HG02610 (cell line): ENCODE data around the gene MXD1.
A peak's percentile ranks its signal among the peaks of the same experiment; 100 is the strongest.
"Not testable (repeated sequence)": the region's sequence is repeated elsewhere in the genome, so short reads cannot be mapped to it uniquely, and the experiment has no call there.

Experiments used
- ATAC-seq: cut with Tn5 transposase; IDR thresholded peaks from one replicate; pipeline ENCODE4 v1.9.1; 2021; ENCODE audit warnings: mild to moderate bottlenecking, moderate library complexity; ENCODE audit not compliant: unreplicated experiment

MXD1 gene, protein sequence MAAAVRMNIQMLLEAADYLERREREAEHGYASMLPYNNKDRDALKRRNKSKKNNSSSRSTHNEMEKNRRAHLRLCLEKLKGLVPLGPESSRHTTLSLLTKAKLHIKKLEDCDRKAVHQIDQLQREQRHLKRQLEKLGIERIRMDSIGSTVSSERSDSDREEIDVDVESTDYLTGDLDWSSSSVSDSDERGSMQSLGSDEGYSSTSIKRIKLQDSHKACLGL

DNA sequence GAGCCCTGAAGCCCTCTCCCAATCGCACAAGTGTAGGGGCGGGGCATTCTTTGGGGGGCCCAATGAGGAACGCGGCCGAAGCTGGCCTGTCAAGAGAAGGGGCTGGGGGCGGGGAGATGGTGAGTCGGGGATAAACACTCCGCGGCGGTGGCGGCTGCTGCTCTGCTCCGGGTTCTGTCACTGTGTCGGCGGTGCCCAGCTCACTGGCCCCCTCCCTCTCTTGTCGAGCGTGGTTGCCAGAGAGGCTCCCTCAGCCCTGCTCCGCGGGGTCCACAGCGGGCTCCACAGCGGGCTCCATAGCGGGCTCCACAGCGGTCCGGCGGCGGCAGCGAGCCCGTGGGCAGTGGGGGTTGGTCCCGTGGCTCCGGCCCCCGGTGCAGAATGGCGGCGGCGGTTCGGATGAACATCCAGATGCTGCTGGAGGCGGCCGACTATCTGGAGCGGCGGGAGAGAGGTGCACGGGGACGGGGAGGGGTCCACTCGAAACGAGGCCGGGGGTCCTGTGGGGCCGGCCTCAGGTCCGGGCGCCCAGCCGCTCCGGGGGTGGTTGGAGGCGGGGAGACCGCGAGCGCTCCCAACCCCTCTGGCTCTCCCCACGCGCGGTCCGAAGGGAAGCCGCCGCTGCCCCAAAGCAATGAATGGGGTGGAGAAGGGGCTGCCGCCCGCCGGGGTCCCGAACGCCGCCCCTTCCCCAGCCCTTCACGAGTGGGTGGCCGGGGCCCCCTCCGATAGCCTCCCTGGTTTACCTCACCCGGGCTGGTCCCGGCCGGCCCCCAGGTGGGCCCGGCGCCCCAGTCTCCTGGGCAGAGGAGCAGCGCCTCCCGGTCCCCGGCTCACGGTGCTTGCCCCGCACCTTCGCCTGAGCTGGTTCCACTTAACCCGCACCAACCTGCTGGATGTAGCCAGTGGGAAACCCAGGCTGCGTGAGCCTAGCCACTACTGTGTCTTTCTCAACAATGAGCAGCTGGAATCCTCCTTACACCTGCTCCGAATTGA, at the start of gene MXD1:
TSS of gene MXD1 (plus strand) at position 160 of the 996 bp plus-strand sequence. CDS start at position 382, 222 bp downstream.
- peak; percentile 0 for ATAC-seq

DNA sequence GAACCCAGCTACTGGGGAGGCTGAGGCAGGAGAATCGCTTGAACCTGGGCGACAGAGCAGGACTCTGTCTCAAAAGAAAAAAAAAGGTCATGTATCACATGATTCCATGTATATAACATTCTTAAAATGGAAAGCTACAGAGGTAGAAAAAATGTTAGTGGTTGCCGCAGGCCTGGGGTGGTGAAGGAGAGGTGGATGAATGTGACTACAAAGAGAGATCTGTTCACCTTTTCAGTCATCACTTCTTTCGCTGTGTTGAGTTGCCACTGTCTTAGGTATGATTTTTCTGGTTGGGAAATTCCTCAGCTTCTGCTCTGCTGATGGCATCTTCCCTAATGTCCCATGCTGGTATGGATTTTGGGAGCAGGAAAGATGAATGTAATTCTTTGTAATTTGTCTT, 26.5 kb upstream of the MXD1 start:
- ATAC-seq, result no peak

DNA sequence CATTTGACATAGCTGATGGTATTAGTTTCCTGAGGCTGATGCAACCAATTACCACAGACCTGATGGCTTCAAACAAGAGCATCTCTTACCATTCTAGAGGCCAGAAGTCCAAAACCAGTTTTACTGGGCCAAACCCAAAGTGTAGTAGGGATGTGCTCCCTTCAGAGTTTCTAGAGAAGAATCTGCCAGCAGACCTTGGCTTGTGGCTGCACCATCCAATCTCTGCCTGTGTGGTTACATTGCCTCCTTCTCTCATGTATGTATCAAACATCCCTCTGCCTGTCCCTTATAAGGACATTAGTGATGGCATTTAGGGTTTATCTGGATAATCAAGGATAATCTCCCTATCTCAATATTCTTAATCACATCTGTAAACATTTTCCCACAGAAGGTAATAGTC, 25.6 kb upstream of the MXD1 start:
- ATAC-seq, result no peak

DNA sequence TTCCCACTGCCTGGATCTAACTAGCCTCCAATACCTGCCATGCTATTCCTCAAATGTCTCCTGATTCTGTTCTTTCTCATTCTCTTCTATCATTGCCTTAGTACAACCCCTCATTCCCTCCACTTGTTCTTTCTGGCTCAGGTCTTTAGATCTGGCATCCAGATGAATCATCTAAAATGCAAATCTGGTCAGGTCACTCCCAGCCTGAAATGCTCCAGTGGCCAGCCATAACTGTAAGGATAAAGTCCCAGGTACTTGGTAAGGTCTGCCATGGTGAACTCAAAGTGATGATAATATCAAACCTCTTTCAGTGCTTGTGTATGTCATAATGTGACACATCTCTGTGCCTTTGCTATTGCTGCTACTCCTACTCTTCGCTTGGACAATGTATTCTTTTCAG, 24.0 kb upstream of the MXD1 start:
- no peak for ATAC-seq

DNA sequence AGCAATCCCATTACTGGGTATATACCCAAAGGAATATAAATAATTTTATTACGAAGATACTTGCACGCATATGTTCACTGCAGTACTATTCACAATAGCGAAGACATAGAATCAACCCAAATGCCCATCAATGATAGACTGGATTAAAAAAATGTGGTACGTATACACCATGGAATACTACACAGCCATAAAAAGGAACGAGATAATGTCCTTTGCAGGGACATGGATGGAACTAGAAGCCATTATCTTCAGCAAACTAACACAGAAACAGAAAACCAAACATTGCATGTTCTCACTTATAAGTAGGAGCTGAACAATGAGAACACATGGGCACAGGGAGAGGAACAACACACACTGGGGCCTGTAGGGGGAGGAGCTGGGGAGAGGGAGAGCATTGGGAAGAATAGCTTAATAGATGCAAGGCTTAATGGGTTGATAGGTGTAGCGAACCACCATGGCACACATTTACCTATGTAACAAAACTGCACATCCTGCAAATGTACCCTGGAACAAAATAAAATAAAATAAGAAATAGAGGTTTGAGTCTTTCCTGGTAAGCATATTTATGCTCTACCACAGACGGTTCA, 22.0 kb upstream of the MXD1 start:
- ATAC-seq, result not testable (repeated sequence)

DNA sequence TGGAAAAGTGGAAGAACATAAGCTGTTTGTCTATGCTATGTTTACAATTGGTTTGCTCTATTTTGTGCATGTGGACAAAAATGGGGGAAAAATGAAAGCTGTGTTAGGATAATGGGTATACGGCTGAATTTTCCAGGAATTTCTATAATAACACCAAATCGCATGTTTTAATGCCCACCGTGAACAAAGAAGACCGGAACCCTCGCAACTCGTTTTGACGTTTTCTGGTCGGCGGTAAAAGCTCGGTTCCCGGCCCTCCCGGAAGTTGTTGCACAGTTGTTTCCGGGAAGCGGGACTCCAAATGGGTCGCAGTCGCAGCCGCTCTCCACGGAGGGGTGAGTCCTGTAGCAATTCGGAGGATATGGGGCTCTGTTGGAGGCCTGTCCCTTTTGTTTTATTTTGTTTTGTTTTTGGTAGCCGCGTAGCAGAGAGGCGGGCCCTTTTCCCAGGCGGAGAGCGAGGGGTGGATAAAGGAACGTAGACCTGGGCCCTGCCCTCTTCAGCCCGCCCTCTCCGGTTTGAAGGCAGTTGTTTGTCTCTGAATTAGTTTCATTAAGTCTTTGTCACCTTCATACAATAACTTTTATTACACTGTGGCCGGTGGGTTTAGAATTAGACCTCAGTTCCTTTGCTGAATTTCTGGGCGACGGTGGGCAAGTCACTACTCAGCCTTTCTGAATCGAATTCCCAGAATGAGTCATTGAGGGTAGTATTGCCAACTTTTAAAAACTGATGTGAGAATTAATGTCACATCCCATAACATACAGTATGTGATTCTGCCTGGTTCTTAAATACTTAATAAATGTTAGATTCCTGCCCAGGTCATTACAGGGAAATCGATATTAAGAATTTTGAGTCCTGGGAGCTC, 21.0 kb upstream of the MXD1 start, which contains the start of gene SNRNP27:
TSS of gene SNRNP27 (plus strand) at position 273 of the 868 bp plus-strand sequence. CDS start at position 302, 29 bp downstream.
- peak; percentile 74 for ATAC-seq

DNA sequence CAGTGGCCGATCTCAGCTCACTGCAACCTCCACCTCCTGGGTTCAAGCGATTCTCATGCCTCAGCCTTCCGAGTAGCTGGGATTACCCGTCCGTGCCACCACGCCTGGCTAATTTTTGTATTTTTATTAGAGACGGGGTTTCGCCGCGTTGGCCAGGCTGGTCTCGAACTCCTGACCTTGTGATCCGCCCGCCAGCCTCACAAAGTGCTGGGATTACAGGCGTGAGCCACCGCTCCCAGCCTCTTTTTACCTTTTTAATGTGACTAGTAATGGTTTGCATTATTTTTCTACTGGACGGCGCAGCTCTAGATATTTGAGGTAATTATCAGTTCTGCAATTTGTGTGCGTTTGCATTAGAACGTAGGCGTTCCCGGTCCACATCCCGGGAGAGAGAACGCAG, 20.2 kb upstream of the MXD1 start:
- not testable (repeated sequence) for ATAC-seq

DNA sequence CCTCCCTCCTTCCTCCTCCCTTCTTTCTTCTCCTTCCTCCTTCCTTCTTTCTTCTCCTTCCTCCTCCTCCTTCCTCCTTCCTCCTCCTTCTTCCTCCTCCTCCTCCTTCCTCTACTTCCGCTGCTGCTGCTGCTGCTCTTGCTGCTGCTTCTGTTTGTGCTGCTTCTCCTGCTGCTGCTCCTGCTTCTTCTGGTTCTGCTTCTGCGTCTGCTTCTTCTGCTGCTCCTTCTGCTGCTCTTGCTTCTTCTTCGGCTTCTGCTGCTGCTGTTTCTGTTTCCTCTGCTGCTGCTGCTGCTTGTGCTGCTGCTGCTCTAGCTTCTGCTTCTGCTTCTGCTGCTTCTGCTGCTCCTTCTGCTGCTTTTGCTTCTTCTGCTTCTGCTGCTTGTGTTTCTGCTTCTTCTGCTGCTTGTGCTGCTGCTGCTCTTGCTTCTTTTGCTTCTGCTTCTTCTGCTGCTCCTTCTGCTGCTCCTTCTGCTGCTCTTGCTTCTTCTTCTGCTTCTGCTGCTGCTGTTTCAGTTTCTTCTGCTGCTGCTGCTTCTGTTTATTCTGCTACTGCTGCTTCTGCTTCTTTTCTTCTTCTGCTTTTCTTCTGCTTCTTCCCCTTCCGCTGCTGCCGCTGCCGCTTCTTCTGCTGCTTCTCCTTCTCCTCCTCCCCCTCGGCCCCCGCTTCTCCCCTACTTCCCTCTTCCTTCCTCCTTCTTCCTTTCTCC, 12.5 kb upstream of the MXD1 start:
- ATAC-seq, result no peak

DNA sequence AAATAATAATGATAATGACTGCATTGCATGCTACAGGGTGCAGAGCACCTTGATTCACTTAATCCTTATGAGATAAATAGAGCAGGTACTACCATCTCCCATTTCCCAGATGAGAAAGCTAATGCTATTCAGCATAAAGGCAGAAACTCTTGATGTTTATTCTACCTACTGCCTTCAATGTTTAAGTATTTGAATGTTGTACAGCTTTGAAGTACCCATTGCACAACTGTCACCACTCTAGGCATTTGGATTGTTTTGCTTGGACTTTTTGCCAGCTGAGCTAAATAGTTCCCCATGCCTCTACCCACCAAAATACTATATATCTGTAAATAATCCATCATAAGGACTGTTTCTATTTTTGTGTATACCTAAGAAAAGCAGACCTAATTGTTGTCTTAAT, 7.7 kb upstream of the MXD1 start:
- ATAC-seq, result no peak

DNA sequence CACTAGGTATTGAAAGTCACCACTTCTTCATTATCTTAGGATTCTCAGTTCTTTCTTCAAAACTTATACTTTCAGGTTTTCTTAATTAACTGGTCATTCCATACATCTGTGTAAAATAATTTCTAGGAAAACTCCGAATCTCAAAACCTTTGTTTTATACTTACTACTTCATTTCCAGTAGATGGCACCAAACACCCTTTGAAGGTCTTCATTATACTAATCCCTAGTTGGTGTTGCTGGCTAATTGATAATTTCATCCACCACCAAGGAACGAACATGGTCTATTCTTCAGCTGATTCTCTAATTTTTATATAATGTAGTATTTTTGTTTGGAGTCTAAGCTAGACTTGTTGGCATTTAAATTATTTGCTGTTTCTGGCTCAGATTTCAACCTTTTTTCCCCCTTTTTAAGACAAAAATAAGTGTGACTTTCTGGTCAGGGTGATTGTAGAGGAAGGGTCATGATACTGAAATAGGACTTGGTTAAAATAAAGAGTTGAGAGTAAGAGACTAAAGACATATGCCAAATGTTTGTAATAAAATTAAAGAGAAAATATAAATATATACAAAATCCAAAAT, 2.8 kb upstream of the MXD1 start:
- ATAC-seq, result no peak

DNA sequence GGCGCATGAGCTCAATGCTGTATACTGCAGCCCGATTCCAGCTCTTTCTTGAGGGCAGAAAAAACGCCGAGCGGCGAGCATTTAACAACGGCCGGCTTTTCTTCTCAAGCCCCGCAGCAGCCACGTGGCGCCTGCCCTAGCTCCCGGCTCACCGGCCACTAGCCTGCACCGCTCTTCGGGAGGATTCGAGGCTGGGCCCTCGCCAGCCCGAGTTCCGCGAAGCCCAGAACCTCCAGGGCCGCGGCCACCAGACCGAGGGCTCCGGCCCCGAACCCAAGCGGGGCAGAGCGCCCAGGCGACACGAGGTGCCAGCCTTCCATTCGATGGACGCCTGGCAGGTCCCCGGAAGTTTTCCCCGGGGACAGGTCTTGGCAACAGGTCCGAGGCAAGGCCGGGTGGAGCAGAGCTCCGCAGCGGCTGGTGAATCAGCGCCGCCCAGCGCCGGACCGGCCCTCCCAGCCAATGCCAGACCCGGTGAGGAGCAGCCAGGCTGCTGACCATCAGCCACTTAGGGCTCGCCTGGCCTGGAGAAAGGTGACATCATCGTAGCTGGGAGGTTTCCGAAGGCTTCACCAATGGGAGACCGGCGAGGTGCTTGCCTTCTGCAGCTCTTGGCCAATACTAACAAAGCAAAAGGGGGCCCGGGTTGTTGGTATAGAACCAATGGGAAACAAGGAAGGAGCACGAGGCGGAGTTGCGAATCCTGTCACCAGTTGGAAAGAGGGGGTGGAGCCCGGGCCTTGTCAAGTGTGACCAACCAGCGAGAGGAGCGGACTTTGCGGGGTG, 552 bp upstream of the MXD1 start:
- peak; percentile 90 for ATAC-seq

DNA sequence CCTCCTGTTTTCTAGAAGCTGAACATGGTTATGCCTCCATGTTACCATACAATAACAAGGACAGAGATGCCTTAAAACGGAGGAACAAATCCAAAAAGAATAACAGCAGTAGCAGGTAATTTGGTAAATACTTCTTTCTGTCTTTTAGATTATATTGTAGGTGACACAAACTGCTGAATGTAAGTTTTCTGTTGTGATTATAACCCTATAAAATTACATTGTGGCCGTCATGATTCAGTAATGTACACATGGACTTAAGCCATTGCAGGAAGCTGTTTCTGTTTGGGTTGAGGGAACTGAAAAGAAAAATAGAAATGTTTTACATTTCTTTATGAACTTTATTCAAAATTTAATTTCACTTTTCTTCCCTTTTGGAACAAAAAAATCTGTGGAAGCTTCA, 1.2 kb downstream of the MXD1 start:
- no peak for ATAC-seq

DNA sequence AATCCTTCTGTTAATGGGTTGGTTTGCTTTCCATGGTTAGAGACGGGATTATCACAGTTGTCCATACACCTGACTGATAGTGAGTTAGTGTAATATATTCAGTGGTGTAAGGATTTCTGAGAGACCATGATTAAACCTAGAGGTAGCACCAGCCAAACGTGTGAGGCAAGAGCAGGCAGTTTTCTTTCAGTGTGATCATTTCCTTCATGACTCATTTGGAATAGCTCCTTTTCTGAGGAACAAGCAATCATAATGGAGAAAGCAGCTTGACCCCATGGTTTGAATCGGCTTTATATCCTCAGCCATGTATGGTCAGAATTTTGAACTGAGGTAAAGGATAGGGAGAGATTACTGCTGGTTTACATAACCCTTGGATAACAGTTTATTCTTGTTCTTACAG, 2.9 kb downstream of the MXD1 start:
- no peak for ATAC-seq

DNA sequence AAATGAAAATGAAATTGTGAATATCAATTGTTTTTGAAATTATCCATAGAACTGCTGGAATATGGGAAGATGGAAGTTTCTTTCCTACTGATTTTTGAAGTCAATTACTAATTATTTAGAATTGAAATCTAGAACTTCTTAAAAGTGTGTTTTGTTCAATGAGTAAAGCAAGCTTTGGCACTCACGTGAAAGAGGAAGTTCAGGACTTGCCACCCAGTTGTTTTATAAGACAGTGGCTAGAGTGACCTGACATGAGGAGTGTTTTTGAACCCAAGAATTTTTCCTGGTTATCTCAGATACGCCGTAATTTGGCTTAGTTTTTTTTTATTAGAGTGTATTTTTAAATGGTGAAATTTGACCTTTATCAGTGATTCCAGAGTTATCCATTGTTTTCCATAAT, 3.5 kb downstream of the MXD1 start:
- ATAC-seq, result no peak

DNA sequence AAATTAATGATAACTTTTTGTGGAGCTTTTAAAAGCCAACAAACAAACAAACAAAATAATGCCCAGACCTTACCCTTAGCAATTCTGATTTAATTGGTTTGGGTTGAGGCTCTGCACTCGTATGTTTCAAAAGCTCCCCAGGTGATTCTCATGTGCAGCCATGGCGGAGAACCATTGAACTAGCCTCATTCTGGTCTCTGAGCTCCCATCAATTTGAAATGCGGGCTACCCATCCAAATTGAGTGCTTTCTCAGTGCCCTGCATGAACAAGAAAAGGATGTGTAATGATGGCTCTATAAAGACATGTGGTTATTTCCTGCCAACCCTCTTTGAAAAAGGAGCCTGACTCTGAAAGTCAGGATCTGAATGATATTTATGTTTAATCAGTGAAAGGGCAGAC, 8.2 kb downstream of the MXD1 start:
- ATAC-seq, result no peak

DNA sequence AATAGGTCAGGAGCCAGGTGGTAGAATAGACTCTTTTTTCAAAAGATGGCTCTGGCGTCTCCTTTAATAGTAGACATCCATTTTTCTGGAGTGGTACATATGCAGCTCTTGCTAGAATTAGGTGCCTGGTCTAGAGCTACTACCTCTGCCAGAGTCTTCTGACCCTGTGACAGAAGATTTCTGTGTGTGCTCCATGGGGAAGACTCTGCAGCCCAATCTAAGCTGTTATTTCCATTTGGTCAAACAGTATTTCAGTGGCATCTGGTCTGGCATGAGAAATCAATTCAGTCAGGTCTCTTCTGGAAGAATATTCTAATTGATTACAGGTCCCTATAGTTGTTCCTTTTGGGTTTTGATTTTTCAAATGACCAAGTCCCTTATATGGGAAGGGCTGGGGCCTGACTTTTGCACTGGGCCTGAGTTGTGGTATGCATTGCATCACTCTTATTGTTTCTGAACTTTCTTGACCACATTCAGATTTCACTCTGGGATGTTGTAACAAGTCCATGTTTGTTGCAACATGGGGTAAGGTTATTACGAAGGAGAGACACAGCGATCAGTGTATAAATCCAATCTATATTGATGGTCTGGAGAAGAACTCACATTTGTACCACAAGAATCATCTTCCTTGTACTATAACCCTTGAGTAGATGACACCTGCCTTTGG, 12.1 kb downstream of the MXD1 start:
- no peak for ATAC-seq

DNA sequence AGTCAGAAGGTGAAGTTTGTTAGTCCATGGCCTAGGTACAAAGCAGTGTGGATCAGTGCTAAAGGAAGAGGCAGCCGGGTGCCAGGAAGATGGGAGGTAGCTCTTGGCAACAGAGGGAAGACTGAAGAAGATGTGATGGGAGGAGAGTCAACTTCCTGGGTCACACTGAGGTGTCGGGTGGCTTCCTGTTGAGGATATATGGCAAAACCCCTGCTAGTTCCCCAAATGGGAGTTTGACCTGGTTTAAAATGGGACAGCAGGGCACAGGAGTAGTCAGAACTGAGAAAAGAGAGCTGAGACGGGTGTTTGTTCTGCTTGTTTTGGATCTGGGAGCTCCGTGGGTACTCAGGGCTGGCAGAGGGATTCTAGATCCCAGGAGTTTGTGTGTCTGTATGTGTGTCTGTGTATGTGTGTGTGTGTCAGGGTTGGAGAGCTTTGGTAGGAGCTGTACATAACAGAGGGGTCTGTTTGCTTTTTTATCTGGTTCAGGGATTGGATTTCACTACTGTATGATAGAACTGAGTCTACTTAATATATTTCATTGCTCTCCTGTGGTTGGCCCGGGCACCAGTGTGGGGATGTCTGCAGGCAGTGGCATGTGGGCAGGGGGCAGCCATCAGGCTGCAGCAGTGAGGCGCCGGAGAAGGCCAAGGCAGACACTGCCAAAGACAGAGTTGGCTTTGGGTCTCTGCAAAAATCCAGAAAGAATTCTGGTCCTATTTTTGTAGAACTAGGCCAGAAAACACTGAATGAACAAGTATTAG, 17.1 kb downstream of the MXD1 start:
- ATAC-seq, result no peak

DNA sequence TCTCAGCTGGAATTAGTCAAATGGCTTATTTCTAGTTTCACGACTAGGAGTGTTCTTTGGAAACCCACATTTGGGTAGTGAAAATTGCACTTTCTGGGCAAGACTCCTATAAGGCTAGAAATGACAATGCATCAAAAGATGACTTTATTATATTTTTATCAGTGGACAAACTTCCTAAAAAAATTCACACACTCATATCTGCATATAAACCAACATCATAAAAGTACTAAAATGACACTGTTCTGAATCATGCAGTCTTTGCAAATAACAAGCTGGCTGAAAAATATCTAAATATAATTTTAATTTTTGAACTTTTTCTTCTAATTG, 17.6 kb downstream of the MXD1 start:
- no peak for ATAC-seq
